GM12878 (cell line): ENCODE data around the gene S100A11. TPM values are rescaled to one million over a fixed set of nuclear protein-coding genes. Genes with fewer than 3 reads are reported as not detected.

Source experiments
- ATAC-seq: fragments of 200-7000 bp; cut with Tn5 transposase; 3 replicates; pipeline ENCODE4 v1.9.1; 2020; ENCODE audit warnings: mild to moderate bottlenecking, moderate library complexity
- BruUV-seq: library from RNA; stranded (reverse); fragments of 400-500 nt; replicated peaks from 2 replicates; lab custom pipeline; 2021; lab: Mats Ljungman, UMichigan
- CTCF ChIA-PET: fragments of 300-600 bp; sonication (Branson Sonifier 250); formaldehyde crosslinking; extraction: SDS; loops from one replicate; lab custom pipeline; 2021; ENCODE audit warnings: inconsistent platforms; lab: Yijun Ruan, JAX
- POLR2A ChIA-PET: fragments of 350-600 bp; formaldehyde crosslinking; extraction: SDS; loops from one replicate; lab custom pipeline; 2021; ENCODE audit warnings: inconsistent platforms; lab: Charles Lee
- RAD21 ChIA-PET: fragments of 300-600 bp; sonication (Branson Sonifier 250); formaldehyde crosslinking; loops from one replicate; lab custom pipeline; 2023; ENCODE audit warnings: antibody characterized with exemption; ENCODE audit not compliant: unreplicated experiment; lab: Charles Lee
- SMC1A ChIA-PET: fragments of 300-600 bp; sonication (Branson Sonifier 250); formaldehyde crosslinking; loops from one replicate; lab custom pipeline; 2023; ENCODE audit not compliant: unreplicated experiment, uncharacterized antibody; lab: Charles Lee
- DNase-seq: peaks from one replicate; pipeline ENCODE4 v3.0.0-alpha.2; 2011; ENCODE audit warnings: low read depth, low spot score
- FAIRE-seq: peaks from 3 replicates; lab custom pipeline; 2011; peaks lifted over from hg19 to GRCh38; lab: Jason Lieb, UNC
- H2AFZ ChIP-seq: 2 replicates; pipeline ENCODE4 v1.6.0; 2011; ENCODE audit warnings: low read depth, low read length, control low read depth; ENCODE audit not compliant: control insufficient read depth
- H3K27ac ChIP-seq: 2 replicates; pipeline ENCODE4 v1.5.1; 2011; ENCODE audit warnings: control low read depth; ENCODE audit not compliant: control insufficient read depth, insufficient read depth
- H3K27me3 ChIP-seq, 2 experiments: replicated peaks in 1 of 2; 2 replicates each; pipeline versions ENCODE4 v1.6.0 to v1.6.1; 2011; ENCODE audit warnings: low read length in 1 of 2; ENCODE audit not compliant: control insufficient read depth in 2 of 2, insufficient read depth in 2 of 2
- H3K36me3 ChIP-seq, 2 experiments: 2 replicates each; pipeline ENCODE4 v1.5.1; 2011; ENCODE audit warnings: low read length in 1 of 2; ENCODE audit not compliant: control insufficient read depth in 2 of 2, insufficient read depth in 2 of 2
- H3K4me1 ChIP-seq: 2 replicates; pipeline ENCODE4 v1.6.1; 2011; ENCODE audit warnings: mild to moderate bottlenecking, low read length, moderate library complexity, mixed read lengths; ENCODE audit not compliant: control insufficient read depth, insufficient read depth
- H3K4me2 ChIP-seq: 2 replicates; pipeline ENCODE4 v1.6.0; 2011; ENCODE audit warnings: control low read depth; ENCODE audit not compliant: control insufficient read depth, insufficient read depth
- H3K4me3 ChIP-seq: fragments of 200-600 bp; sonication (generic); 2 replicates; pipeline ENCODE4 v1.5.1; 2016
- H3K79me2 ChIP-seq: 2 replicates; pipeline ENCODE4 v1.6.0; 2011; ENCODE audit warnings: low read length; ENCODE audit not compliant: control insufficient read depth, insufficient read depth
- H3K9ac ChIP-seq: 2 replicates; pipeline ENCODE4 v1.8.0; 2011; ENCODE audit warnings: low read length, control low read depth, mixed read lengths; ENCODE audit not compliant: control insufficient read depth, insufficient read depth
- H3K9me3 ChIP-seq: replicated peaks from 3 replicates; pipeline ENCODE4 v1.5.1; 2011; ENCODE audit warnings: mild to moderate bottlenecking, low read length; ENCODE audit not compliant: control insufficient read depth, insufficient read depth
- H4K20me1 ChIP-seq: 2 replicates; pipeline ENCODE4 v1.6.0; 2011; ENCODE audit not compliant: control insufficient read depth, insufficient read depth
- ATF3 ChIP-seq: IDR thresholded peaks from 2 replicates; pipeline ENCODE4 v1.6.1; 2011; ENCODE audit warnings: low read depth, mild to moderate bottlenecking, low read length, moderate library complexity, borderline replicate concordance; ENCODE audit errors: extremely low read depth
- DPF2 ChIP-seq: fragments of 450-650 bp; IDR thresholded peaks from 2 replicates; pipeline ENCODE4 v1.6.1; 2017; ENCODE audit warnings: mild to moderate bottlenecking
- FOS ChIP-seq: IDR thresholded peaks from 3 replicates; pipeline ENCODE4 v1.6.1; 2011; ENCODE audit warnings: borderline replicate concordance; ENCODE audit not compliant: insufficient read length; ENCODE audit errors: extremely low read depth
- MTA2 ChIP-seq: fragments of 450-650 bp; IDR thresholded peaks from 2 replicates; pipeline ENCODE4 v1.6.1; 2016; ENCODE audit warnings: low read depth, mild to moderate bottlenecking, moderate library complexity
- MYB ChIP-seq: fragments of 150-350 bp; IDR thresholded peaks from 2 replicates; pipeline ENCODE4 v1.6.1; 2014; ENCODE audit warnings: mild to moderate bottlenecking, low read depth, low read length, borderline replicate concordance
- RAD21 ChIP-seq: IDR thresholded peaks from 2 replicates; pipeline ENCODE4 v1.6.1; 2011; ENCODE audit warnings: mild to moderate bottlenecking, low read depth, low read length, moderate library complexity; ENCODE audit not compliant: insufficient read depth
- RFX5 ChIP-seq: IDR thresholded peaks from 2 replicates; pipeline ENCODE4 v1.6.1; 2011; ENCODE audit warnings: low read depth, low read length, improper control_type of control experiment
- USF2 ChIP-seq: IDR thresholded peaks from 2 replicates; pipeline ENCODE4 v1.6.1; 2011; ENCODE audit warnings: low read depth, low read length, improper control_type of control experiment, borderline replicate concordance
- ZNF384 ChIP-seq: IDR thresholded peaks from 2 replicates; pipeline ENCODE4 v1.6.1; 2012; ENCODE audit warnings: low read depth, mild to moderate bottlenecking, low read length, improper control_type of control experiment, borderline replicate concordance
- WGBS: methylation state at CpG from one replicate; pipeline ENCODE4 v1.1.6; 2016; ENCODE audit warnings: low lambda C conversion rate; ENCODE audit not compliant: insufficient replicate concordance, insufficient coverage; ENCODE audit errors: missing lambda C conversion rate; 5-methylcytosine and 5-hydroxymethylcytosine counted together
- in situ Hi-C: fragments of 300-500 bp; cut with MboI; formaldehyde crosslinking; loops from 9 replicates; pipeline ENCODE4 v1.14.3; 2018; ENCODE audit warnings: mixed read lengths
- intact Hi-C: fragments of 100-400 bp; cut with micrococcal nuclease; formaldehyde crosslinking; loops from one replicate; pipeline ENCODE4 v1.14.2; 2022; ENCODE audit not compliant: unreplicated experiment
- polyA plus RNA-seq, 11 experiments: library from polyadenylated mRNA; depleted of rRNA in 4 of 11; unstranded in 6 of 11; stranded (reverse) in 5 of 11; fragments of >200 nt; fragmentation: Nextera tagmentation in 4 of 11; fragmentation: Illumina TruSeq in 1 of 11; extraction: Ambion mirVana in 4 of 11; extraction: Trizol in 1 of 11; gene quantifications; 1 replicate in 1 of 11; 2 replicates in 10 of 11; pipeline versions ENCODE4 v1.2.1 to v1.2.3, GENCODE V29; 2011 to 2016; ENCODE audit warnings: inconsistent platforms in 2 of 11, missing spikeins in 2 of 11, low read depth in 1 of 11
- total RNA-seq, 4 experiments: library from RNA; depleted of rRNA in 3 of 4; stranded (reverse); fragments of >200 nt in 3 of 4; fragmentation: Illumina TruSeq in 1 of 4; extraction: Trizol in 1 of 4; gene quantifications; 2 replicates each; pipeline versions ENCODE4 v1.2.1 to v1.2.3, GENCODE V29; 2013 to 2021

Gene S100A11
- total and polyA plus RNA-seq, 10 of the 15 experiments (the other 5 are each of a cell fraction or from before 2014, with no cell fraction given), result 9.0 to 134 (median 62.7) TPM

DNA sequence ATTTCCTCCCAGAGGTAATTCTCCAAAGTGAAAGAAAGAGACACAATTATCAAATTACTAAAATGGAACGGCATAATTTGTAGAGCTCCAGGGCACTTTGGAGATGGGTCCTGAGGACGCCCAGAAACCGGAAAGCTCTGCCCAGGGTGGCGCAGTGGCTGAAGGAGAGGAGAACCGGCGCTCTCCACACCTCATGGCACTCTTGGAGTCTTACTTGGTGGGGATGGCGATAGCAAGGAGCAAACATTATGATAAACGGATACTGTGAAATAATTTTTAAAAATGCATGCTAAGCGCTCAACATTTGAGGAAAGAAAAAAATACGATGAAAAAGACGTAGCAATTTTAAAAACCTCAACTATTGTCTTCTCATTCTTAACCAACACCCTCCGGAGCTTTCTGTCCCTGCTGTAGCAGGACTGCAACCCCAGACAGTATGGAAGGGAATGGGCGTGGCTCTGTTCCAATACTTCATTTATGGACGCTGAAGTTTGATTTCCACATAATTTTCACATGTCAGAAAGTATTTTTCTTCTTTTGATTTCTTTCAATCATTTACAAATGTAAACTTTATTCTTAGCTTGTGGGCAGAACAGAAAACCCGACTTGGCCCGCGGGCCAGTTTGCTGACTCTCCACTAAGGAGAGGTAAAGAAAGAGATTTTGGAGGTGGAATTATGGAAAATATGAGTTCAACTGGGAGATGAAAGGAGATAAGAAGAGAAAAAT is 1.1 kb downstream of the S100A11 start:
- Histone ChIP-seq H3K4me3 (peak overlapping the region; percentile 69), H2AFZ (no peak overlapping the region), H3K27ac (peak overlapping the region; percentile 32), H4K20me1 (no peaks in the 10 kb centered on the region), H3K4me2 (peak overlapping the region; percentile 79), H3K9me3 (no peaks in the 10 kb centered on the region), H3K36me3 (no peaks in the 10 kb centered on the region), H3K4me1 (peaks cover 16% of the 10 kb centered on the region), H3K27me3 (no peaks in the 10 kb centered on the region; a peak in 1 of 4 replicates), H3K79me2 (no peaks in the 10 kb centered on the region), H3K9ac (peak overlapping the region; percentile 49; the same call in 1 of the 2 replicates)
- POLR2A ChIA-PET, result no interaction called here
- ATAC-seq (peak; percentile 8; the same call in 2 of the 3 replicates), FAIRE-seq (no peak), DNase-seq (no peak)
- no peak for TF ChIP-seq MTA2
- TF ChIP-seq USF2, result no peak
- no peak for TF ChIP-seq RFX5
- TF ChIP-seq DPF2, result no peak
- no peak for TF ChIP-seq ATF3
- TF ChIP-seq FOS, result no peak
- no peak for TF ChIP-seq RAD21
- no peak for TF ChIP-seq ZNF384
- no peak for TF ChIP-seq MYB
- 47% methylated on average over 17 of the region's 17 CpGs for WGBS
- CTCF ChIA-PET, result interaction anchor here (1.0 to 4.2 kb wide), 4 partner anchors 11 to 423 kb away, joined by 3 to 40 read pairs (median 4); no protein-coding TSS in a partner anchor
- in situ Hi-C loops (no loop called here), intact Hi-C loops (no loop called here)
- SMC1A ChIA-PET, result interaction anchor here (0.7 kb wide), 1 partner anchor 1467 kb away, joined by 3 read pairs; no protein-coding TSS in a partner anchor
- BruUV-seq, result no TSS peak
- RAD21 ChIA-PET, result no interaction called here
